GM19467 (cell line): ENCODE measurements around the gene GINM1.

ENCODE experiments used
- ATAC-seq: cut with Tn5 transposase; IDR thresholded peaks from one replicate; pipeline ENCODE4 v1.9.1; 2021; ENCODE audit warnings: mild to moderate bottlenecking, moderate library complexity; ENCODE audit not compliant: unreplicated experiment

GINM1 gene

DNA sequence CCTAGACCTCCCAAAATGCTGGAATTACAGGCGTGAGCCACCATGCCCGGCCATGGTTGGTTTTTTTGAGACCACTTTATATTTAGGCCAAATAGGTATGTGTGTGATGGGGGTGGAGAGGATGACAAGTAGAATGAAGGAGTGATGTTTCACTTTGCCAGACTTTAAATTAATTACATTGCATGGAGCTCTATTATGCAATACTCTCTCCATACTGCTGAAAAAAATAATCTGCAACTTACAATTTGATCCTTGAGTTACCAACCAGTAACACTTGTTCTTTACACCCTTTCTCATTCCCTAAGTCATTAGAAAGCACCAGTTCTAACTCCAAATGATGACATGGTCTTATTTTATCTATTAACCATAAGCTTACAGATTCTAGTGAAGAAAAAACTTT lies 26.8 kb downstream of the GINM1 start:
- no peak for ATAC-seq

GRCh38 chr6:149593408-149593807 lies 27.2 kb downstream of the GINM1 start:
- no peak for ATAC-seq

DNA sequence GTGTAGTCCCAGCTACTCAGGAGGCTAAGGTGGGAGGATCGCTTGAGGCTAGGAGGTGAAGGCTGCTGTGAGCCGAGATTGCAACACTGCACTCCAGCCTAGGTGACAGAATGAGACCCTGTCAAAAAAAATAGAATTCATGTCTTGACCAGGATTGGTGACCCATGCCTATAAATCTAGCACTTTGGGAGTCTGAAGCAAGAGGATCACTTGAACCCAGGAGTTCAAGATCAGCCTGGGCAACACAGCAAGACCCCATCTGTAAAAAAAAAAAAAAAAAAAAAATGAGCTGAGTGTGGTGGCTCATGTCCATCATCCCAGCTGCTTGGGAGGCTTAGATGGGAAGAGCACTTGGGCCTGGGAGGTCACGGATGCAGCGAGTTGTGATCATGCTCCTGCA lies 34.3 kb downstream of the GINM1 start:
- no peak for ATAC-seq

DNA sequence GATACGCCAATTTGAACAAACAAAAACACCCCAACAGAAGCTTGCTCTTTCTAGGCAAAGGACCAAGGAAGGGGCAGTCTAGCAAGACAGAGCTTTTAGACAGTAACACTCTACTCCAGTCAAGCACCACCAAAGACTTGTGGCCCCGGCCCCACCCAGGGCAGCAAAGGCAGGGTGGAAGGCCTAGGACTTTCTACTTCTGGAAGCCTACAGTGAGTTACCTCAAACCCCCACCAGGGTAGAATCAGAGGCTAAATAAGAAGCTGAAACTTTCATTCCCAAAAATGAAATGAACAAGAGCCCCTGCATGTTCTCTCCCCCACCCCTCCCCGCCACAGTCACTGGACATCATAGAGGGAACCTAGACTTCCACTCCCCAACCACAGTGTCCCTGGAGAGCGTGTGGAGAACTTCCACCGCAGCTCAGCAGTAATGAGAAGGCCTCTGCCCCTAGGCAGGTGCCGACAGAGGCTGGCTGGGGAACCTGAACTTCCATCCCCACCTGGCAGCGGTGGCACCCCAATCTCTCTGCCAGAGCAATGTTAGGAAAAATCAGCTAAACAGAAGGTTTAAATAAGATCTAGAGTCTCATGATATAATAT lies 42.3 kb downstream of the GINM1 start:
- ATAC-seq, result no peak

DNA sequence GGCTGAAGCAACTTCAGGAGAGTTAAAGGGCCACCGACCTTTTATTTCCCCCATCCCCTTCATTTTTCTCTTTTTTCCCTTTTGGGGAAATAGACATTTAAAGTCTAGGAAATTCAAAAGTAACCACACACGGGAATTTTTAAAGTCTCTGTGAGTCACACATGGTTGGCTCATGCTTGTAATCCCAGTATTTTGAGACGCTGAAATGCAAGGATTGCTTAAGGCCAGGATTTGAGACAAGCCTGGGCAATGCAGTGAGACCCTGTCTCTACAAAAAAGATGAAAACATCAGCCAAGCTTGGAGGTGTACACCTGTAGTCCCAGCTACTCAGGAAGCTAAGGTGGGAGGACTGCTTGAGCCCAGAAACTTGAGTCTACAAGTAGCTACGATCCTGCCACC lies 48.2 kb downstream of the GINM1 start:
- no peak for ATAC-seq

GRCh38 chr6:149615805-149616204 lies 49.6 kb downstream of the GINM1 start:
- ATAC-seq, result no peak

DNA sequence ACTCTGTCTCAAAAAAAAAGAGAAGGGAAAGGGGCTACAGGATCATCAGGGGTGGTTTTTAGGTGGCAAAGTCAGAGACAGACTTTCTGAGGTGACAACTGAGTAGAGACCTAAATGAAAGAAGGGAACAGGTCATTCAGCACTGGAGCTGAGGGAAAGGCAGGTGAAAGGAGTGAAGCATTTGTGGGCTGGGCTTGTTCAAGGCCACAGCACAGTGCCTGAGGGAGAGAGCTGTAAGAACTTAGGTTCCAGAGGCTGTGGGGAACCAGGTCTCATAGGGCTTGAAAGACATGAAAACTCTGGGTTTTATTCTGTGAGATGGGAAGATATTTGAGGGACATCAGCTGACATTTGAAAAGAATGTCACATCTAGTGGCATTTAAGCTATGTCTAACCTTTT lies 61.5 kb downstream of the GINM1 start:
- ATAC-seq, result no peak

DNA sequence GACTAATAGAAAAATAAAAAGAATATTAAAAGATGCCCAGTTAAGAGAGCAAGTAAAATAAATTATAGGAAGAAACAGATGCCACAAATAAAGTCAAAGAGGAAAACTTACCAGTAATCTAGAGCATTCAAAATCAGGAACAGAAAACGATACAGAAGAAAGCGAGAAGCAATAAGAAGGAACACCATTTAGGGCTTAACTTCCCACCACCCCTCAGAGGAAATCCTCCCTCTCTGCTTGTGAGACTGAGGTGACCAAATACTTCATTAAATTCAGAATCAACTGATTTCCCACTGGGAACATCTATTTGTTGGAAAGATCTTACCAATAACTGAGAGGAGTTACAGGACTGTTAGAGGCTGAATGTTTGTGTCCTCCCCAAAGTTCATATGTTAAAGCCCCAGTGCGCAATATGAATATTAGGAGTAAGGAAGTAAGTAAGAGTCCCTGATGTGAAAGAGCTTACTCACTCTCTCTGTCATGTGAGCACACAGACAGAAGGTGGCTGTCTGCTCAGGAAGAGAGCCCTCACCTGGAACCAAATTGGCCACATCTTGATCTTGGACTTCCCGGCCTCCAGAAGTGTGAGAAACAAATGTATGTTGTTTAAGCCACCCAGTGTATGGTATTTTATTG lies 62.8 kb downstream of the GINM1 start:
- ATAC-seq, result peak; percentile 71

- no peak for ATAC-seq
These were observed 68.1 kb downstream of the GINM1 start for GRCh38 chr6:149634315-149634714.

DNA sequence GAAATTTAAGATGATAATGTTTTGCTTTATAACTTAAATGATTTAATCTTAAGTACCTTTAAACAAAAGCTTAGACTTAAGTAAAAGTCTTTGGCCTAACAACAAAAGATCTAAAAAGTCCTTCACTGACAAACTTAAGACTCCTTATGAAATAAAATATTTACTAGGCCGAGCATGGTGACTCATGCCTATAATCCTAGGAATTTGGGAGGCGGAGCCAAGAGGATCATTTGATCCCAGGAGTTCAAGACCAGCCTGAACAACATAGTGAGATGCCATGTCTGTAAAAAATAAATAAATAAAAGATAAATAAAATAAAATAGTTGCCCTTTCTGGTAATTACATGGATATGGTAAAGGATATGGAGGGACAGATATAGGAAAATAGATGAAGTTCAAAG lies 69.9 kb downstream of the GINM1 start:
- no peak for ATAC-seq
